Keratinocyte (primary cell): Measurements from ENCODE around the gene RNF169.

Experiments used
- CTCF ChIP-seq, 3 experiments: IDR thresholded peaks in 1 of 3; conservative IDR thresholded peaks in 1 of 3; optimal IDR thresholded peaks in 1 of 3; 2 replicates in 2 of 3; 3 replicates in 1 of 3; pipeline versions ENCODE3 to v1.5.1; 2011; ENCODE audit warnings: low read length in 3 of 3, mild to moderate bottlenecking in 3 of 3, moderate library complexity in 2 of 3, control low read depth in 1 of 3, inconsistent platforms in 1 of 3; ENCODE audit not compliant: insufficient read depth in 2 of 3; ENCODE audit errors: extremely low read depth in 1 of 3
- EZH2 ChIP-seq: IDR thresholded peaks from one replicate; pipeline ENCODE4 v1.6.1; 2012; ENCODE audit warnings: inconsistent platforms, mild to moderate bottlenecking, low read length, moderate library complexity

GRCh38 chr11:74734559-74734925, 14.1 kb upstream of the RNF169 start:
- TF ChIP-seq CTCF (optimal IDR thresholded peaks at IDR 0.05 in 1 of 3, IDR thresholded peaks at IDR 0.05 in 1 of 3, conservative IDR thresholded peaks at IDR 0.05 in 1 of 3; ENCODE audit: extremely low read depth in 1 of 3, insufficient read depth in 2 of 3, low read length in 3 of 3) (no peak), EZH2 (no peak)
